HG03575 (cell line): ENCODE results near the gene MYL3.

ENCODE experiments used
- ATAC-seq: cut with Tn5 transposase; IDR thresholded peaks from one replicate; pipeline ENCODE4 v1.9.1; 2021; ENCODE audit not compliant: unreplicated experiment, insufficient number of reproducible peaks, low FRiP score; ENCODE audit errors: extremely low read depth

Gene MYL3

DNA sequence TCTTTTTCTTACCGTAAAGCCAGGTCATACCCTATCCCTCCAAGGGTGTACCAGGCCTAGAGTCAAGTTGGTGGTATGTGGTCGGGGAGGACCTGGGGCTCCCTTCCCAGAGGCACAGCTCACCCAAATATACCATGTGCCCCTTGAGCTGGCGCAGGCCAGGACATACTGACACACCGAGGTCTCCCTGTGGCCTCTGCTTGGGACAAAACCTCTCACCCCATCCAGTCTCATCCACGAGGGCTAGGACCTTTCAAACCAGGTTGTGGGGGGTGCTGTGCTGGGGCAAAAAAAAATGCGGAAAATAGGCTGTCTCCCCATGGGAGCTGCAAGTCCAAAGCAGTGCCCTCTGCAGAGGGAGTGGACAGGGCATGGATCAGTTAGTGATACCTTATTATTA, 37.1 kb upstream of the MYL3 start:
- no peak for ATAC-seq

DNA sequence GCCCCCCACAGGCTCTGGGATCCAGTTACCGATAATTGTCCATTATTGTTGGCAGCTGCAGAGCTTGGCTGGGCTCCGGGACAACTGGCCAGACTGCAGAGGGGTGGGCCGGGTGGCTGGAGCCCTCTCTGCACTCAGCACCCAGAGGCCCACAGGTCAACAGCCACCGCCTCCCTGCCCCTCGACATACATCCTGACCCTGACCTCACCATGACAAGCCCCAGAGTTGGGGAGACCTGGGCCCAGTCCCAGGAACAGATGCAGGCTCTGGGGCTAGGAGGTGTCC, 36.7 kb upstream of the MYL3 start:
- no peak for ATAC-seq

DNA sequence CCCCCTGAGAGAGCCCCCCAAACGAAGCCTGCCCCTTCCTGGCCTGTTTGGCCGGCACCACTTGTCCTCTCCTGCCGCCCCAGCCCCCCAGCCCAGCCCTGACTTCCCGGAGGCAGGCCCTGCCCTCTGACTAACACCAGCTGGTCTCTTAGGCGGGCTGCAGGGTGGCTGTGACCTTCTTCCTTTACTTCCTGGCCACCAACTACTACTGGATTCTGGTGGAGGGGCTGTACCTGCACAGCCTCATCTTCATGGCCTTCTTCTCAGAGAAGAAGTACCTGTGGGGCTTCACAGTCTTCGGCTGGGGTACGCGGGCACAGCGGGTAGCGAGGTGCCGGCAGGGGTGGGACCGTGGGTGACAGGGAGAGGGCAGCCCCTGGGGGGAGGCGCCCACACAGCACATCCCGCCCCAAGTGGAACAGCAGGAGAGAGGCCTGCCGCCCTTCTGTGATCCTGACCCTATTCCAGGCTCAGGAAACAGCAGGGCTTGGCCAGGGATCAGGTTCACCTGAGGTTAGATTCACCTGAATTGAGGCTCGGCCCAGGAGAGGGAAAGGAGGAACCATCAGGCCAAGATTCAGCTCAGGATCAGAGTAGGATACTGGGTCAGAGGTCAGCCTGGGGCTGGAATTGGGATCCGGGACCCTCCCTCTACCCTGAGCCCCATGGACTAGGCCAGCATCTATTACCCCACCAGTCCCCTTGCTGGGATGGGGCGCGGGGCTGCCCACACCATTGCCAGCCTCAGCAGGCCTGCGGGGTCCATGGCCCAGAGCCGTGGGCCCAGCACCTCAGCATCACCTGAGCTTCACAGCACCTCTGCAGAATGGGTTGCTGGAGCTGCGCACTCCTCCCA, 36.1 kb upstream of the MYL3 start:
- no peak for ATAC-seq

DNA sequence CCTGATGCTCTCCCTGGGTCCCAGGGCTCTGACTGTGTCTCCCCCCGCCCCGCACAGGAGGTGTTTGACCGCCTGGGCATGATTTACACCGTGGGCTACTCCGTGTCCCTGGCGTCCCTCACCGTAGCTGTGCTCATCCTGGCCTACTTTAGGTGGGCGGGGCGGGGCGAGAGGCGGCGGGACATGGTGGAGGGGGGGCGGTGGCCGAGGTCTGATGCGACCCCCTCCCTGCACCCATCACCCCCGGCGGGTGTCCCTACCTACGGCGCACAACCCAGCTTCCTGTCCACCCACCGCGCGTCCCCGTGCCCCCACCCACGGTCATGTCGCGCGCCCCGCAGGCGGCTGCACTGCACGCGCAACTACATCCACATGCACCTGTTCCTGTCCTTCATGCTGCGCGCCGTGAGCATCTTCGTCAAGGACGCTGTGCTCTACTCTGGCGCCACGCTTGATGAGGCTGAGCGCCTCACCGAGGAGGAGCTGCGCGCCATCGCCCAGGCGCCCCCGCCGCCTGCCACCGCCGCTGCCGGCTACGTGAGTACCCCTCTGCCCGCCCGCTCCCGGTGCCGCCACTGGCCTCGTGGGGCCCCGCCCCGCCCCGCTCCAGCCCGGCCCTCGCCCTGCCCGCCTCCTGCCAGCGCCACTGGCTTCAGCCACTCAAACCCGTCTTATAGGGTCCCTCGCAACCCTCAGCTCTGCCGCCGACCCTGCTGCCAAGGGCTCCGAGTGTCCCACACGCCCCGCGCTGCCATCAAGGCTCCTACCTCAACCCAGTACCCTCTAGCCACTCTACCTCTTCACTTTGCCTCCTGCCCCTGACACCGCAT, 35.3 kb upstream of the MYL3 start:
- ATAC-seq, result no peak

DNA sequence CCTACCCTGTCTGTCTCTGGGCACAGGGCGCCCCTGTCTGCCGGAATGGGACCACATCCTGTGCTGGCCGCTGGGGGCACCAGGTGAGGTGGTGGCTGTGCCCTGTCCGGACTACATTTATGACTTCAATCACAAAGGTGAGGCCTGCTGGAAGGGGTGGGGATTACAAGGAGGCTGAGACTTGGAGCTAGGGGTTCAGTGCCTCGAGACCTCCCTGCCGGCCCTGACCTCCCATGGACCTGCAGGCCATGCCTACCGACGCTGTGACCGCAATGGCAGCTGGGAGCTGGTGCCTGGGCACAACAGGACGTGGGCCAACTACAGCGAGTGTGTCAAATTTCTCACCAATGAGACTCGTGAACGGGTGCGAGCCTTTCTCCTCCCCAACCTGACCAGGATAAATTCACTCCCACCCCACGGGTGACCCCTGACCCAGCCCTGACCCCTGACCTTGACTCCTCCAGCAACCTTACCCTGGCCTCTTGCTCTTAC, 34.6 kb upstream of the MYL3 start:
- ATAC-seq, result no peak

DNA sequence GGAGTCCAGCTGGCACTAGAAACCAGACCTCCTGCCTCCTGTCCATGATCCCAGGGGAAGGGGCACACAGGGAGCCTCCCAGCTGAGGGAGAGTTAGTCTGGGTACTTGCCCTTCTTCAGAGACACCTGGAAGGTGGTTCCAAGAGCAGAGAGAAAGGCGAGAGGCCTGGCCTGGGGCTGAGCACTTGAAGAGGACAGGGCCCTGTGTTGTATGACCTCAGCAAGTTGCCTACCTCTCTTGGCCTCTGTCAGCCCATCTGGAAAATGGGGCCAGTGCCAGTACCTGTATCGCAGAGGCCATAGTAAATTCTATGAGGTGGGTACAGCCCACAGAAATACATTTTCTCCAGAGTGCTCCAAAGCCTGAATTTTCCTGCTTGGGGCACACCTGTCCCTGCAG, 33.8 kb upstream of the MYL3 start:
- ATAC-seq, result no peak

DNA sequence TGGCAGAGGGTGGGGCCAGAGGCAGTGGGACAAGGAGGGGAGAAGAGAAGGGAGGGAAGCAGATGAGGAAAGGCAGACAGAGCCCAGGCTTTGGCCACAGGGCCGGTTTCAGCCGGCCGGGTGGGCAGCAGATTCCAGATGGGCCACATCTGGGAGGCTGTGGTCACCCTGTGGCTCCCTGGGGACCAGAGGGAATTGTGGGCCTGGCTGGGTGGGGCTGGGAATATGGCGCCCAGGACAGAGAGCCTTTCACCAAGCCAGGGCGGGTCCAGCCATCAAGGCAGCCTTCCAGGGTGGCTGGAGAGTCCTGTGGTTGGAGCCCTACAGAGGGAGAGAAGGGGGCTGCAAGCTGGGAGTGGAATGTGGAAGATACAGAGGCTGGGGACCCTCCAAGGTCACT, 33.1 kb upstream of the MYL3 start:
- no peak for ATAC-seq

DNA sequence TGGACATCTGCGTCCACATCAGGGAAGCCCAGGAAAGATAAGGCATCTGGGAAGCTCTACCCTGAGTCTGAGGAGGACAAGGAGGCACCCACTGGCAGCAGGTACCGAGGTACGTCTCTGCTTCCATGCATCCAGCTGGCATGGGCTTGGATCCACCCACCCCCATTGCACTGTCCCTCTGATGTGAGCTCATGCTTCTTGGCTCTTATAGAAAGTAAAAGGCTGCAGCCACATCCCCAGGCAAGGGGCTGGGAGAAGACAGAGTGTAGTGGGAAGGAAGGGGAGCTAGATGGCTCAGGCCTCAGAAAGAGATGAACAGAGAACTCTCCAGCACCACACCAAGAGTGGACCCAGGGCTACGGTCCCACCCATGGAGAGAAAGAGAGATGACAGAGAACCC, 32.5 kb upstream of the MYL3 start:
- ATAC-seq, result no peak

DNA sequence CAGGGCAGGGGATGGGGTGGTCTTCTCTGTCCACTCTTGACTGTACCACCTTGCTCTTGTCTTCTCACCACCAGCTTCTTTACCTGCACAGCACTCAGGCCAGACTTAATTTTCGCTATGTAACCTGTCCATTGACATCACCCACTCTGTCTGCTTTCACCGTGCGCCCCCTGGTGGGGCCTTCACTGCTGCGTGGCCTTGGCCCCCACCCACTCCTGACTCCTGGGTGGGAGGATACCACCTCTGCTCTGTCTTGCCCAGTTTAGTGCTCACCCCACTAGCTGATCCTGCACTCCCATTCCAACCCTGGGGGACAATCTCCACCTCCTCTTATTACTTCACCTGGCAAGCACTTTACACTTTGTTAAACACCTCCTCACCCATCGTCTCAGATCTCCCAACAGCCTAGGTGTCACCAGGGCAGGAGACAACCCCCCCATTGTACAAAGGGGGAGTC, 32.0 kb upstream of the MYL3 start:
- ATAC-seq, result no peak

DNA sequence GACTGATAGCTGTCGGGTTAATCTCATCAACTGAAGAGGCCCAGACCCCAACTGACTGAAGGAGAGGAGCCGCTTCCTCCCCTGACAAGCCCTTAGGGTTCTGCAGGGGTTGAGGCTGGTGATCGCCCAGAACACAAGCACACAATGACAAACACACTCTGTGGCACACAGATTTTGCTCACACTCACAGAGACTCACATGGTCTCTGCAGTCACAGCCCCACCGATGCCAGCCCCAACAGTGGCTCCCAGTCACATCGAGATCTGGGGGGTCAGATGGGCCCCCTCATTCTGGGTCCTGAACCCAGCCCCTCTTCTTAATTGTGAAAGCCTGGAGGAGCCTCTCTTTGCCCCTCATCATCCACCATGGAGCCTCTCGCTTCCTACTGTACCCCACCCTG, 31.0 kb upstream of the MYL3 start:
- no peak for ATAC-seq

DNA sequence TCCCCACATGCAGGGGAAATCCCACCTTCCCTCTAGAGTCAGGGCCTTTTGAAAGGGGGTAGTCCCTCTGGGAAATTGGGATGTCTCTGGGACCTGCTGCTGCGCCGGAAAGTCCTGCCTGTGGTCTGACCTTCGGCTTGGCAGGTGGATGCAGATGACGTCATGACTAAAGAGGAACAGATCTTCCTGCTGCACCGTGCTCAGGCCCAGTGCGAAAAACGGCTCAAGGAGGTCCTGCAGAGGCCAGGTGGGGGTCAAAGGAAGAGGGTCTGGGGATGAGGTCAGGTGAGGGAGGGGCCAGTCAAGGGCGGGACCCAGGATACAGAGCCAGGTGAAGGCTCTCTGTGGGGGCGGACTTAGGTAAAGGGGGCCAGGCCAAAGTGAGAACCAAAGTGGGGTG, 30.5 kb upstream of the MYL3 start:
- ATAC-seq, result no peak

DNA sequence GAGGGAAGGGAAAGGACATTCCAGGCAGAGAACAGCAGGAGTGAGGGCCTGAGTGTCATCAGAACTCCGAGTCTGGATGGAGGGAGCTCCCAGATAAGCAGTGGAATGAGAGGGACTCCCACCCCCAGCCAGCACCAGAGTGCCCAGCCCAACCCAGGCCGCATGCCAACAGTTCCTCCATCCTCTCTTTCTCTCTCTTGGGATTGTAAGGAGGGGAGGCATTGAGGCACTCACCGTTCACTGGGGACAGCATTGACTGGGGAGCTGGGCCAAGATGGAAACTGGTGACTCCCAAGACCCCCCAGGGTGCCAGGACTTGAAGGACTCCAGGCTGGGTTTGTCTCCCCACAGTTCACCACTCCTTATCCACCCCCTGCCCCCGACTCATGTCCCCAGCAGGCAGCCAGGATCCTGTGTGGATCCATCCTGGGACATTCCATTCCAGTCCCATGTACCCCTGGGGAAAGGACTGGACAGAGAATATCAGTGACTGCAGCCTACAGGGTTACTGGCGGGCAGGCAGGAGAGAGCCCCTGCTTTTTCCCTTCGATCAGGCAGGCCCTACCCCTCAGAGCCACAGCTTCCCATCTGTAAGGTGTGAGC, 30.0 kb upstream of the MYL3 start:
- no peak for ATAC-seq

DNA sequence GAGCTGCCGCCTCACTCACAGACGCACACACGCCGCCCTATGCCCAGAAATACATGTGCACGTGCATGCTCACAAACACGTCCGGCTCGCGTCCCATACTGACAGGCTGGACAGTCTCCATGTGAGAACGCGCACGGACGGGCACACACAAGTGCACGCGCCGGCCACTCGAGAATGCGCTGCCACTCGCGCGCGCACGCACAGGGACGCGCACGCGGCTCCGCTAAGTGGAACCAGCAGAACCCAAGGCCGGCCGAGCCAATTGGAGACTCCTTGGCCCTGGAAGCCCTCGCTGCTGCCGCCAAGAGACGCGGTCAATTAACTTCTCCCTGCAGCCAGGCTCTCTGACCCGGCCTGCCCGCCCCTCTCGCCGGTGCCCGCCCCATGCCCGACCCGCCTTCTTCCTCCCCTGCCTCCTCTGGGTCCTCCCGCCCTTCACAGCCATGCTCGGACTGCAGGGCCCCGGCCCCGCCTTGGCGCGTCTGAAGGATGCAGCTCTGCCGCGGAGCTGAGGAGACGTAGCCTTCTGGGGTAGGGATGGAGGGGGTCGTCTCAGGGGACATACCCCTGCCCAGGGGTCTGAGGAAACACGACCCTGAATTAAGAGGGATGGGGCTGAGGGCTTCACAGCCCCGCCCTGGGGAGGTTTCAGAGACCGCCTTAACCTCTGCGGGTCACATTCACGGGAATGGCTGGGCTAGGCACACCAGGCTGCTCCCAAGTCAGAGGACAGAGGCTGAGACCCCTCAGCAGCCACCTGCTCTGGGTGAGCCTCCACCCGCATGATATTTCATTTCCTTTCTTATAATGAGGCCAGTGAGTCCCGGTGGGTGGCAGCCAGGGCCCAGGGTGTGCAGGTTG, 29.3 kb upstream of the MYL3 start:
- no peak for ATAC-seq

DNA sequence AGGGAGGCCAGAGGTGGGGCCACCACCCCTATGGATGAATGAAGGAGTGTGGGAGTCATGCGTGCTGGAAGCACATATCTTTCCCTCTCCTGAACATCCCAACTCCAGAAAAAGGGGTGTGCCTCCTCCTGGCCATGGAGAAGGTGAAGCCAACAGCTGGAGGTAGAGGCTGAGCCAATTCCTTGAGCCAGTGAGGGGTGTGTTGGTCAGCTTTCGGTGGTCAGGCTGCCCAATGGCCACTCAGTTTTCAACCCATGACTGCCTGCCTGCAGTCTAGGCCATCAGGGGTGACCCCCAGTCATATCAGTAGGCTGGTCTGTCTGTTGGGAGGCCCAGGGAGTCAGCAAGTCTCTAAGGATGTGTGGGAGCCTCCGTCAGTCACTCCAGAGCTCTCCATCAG, 27.9 kb upstream of the MYL3 start:
- no peak for ATAC-seq

DNA sequence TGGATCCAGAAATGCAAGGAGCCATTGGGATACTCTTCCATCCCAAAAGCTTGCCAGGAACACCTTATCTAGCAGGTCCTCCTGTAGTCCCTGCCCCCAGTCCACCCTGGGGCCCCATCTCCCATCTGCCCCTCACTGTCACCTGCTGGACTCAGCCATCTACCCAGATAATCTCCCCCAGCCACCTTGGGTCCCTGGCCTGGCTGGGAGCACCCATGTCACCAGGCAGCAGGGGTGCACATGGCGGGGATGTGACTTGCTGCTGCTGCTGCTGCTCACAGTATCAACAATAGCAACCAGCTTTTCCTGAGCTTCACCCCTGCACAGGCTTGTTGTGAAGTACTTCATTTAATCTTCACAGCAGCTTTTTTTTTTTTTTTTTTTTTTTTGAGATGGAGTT, 26.9 kb upstream of the MYL3 start:
- no peak for ATAC-seq

DNA sequence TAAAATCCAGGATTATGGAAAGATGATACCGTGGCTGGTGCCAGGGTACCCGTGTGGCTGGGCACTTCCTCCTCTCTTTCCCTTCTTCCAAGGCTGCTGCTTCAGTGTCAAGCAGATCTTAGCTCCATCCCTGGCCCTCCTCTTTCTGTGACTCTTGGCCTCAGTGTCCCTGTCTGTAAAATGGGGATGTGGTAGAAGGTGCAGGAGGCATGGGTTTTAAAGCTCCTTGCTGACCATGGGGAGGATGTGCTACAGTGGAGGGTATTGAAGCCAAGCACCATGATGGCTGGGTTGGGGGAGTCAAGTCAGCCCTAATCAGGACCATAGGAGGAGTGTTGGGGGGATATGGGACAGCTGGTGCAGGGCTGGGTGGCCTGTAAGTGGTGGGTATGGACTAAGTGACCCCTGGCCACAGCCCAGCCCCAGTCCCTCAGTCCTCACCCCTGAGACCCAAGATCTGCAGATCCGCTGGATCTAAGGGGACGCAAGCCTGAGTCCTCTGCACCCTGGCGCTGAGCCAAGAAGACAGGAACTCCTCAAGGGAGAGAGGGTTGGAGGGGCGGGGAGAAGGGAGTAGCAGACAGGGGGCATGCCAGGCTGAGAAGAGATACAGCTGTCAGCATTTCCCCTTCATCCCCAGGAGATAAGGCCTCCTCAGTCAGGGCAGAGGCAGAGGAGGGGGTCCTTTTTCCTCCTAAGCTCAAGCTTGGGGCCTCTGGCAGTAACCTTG, 26.3 kb upstream of the MYL3 start:
- no peak for ATAC-seq

DNA sequence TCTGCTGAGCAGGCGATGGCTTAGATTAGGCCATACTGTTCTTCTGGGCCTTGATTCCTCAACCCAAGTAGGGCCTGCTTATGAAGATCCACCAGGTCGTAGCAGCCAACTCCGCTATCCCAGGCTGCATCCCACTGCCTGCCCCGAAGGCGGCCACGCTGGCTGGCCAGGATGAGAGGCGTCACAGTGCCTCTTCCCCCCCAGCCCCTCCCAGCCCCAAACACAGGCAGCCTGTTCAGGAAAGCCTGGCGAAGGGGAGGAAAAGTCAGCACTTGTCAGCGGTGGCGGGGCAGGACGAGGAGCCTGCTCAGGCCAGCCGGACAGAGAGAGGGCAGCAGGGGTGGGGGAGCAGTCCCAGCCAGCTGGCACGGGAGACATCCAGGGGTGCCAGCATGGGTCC, 25.5 kb upstream of the MYL3 start:
- ATAC-seq, result no peak

DNA sequence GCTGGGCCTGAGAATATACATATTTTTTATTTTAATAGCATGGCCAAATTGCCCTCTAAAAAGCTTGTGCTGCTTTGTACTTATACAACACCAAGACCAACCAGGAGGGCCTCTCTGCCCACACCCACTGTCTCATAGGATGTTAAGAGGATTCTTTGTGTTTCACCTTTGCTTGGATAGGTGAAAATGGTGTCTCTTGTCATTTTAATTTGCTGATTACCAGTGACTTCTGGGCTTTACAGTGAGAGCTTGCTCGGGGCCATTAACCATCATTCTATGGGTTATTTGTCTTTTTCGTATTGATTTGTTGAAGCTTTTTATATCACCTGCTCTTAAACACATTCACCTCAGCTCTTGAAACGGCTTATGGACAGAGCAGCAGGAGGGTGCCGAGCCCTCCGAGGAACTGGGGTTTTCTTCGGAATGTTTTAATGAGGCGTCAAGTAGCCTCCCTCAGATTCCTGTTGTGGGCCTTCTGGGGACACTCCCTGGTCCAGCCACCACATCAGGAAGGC, 24.8 kb upstream of the MYL3 start:
- no peak for ATAC-seq
